Erythroblast (primary cell): ENCODE results near the gene RRAGD.

Source experiments
- GATA1 ChIP-seq: IDR thresholded peaks from 2 replicates; pipeline ENCODE4 v1.6.1; 2011; ENCODE audit warnings: low read depth, mild to moderate bottlenecking, control low read depth, low read length, moderate library complexity
- POLR2A ChIP-seq: IDR thresholded peaks from 2 replicates; pipeline ENCODE4 v1.6.1; 2011; ENCODE audit warnings: mild to moderate bottlenecking, low read length

GRCh38 chr6:89379281-89379680 is 32.8 kb downstream of the RRAGD start:
- TF ChIP-seq POLR2A (no peak), GATA1 (no peak)
